HG03095 (cell line): Measurements from ENCODE around the gene TNFRSF11A.

ENCODE experiments used
- ATAC-seq: cut with Tn5 transposase; IDR thresholded peaks from one replicate; pipeline ENCODE4 v1.9.1; 2021; ENCODE audit warnings: moderate library complexity; ENCODE audit not compliant: unreplicated experiment

The TNFRSF11A gene

DNA sequence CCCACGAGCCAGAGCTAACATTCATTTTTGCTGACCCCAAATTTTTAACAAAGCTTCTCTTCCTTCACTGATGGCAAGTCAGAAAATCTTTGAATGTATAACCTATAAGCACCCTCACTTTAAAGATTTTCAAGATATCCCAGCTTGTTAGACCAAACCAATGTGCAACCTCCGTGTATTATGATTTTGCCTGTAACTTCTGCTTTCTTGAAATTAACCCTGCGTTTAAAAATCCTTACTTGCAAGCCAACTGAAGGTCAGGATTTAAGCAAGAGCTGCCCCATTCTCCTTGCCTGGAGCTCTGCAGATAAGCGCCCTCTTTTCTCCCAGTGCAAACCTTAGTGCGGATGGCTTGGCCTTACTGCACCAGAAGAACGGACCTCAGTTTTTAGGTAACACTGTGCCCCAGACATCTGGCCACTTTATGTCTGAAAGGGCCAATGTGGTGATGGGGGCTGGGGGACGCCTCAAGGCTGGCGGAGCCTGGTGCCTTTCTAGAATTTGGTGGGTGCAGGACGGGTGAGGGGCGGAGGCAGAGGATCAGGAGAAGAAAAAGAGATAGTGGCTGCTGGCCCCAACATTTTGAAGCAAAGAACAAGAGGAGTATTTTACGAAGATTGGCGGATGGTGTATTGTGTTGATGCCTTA lies 805 bp upstream of the TNFRSF11A start:
- ATAC-seq: no peak

DNA sequence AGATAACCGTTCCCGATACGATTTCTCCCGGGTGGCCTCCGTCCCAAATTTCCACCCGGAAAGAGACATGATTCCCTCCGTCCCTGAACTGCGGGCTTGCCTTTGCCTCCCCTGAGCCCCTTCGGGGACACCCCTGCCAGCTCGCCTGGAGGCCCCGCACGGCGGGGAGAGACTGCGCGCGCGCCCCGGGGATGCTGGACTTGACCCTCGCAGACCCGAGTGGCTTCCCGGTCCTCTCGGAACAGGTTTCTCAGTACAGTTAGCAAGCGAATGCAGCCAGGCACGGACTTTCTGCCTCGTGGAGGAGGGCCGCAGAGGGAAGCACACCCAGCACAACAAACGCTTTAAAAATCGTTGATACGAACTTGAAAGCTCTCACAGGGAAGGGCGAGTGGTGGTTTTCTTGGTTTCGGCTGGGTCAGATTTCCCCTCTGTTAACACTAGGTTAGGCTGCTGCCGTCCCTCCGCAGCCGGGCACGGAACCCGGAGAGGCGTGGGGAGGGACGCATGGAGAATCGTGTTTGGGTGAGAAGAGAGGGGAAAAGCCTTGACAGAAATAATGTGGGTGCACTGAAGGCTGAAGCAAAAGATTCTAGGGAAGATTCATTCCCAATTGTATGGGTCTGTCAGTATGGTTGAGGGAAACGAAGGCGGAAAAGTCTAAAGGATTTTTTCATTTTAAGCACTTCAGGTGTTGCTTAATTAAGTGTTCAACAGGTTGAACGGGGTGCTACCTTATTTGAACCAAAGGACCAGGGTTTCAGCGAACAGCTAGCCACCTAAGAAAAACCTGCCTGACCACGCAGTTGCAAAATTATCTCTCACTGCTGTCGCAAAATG lies 916 bp downstream of the TNFRSF11A start:
- no peak for ATAC-seq

DNA sequence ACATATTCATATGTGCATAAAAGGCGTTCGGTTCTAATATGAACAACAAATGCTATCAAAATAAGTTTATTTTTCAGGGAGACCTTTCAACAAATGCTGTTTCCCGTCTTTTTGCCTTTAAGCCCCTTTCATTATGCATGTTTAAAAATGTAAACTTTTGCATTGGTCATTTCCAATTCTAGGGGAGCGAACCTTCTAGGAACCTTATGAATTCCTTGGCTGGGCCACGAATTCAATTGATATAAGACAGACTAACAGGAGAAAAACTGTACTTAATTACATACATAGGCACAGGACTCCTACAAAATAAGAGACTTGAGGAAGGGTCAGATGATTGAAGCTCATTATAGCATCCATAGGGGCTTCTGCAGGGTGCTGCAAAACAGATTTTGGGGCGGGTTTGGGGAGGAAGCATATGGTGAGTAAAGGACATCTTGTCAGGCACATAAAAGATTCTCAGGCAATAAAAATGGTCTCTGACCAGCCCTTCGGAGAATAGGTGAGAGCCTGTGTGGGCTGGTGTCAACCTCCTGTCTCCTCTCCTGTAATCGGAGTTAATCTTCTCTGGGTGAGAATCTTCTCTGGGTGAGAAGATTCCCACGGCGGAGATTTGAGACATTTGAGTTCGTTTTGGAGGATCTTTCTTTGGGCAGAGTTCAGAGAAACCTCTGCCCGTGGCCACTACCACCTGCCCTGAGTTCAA lies 1.7 kb downstream of the TNFRSF11A start:
- no peak for ATAC-seq

DNA sequence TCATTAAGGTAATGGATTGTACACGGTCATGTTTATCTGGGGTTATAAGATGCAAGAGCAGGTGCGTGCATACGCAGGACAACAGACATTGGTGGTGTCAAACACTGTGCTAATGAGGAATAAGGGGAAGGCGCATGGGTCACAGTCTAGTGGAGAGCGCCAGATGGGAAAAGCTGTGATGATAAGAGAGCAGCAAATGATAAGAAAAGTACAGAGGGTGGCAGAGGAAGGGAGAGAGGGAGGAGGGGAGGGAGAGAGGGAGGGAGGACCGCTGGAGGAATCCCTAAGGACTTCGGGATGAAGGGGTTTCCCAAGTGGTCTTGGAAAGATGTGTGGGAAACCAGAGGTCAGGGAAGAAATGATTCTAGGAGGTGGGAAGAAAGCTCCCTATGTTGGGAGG lies 2.9 kb downstream of the TNFRSF11A start:
- ATAC-seq: no peak

DNA sequence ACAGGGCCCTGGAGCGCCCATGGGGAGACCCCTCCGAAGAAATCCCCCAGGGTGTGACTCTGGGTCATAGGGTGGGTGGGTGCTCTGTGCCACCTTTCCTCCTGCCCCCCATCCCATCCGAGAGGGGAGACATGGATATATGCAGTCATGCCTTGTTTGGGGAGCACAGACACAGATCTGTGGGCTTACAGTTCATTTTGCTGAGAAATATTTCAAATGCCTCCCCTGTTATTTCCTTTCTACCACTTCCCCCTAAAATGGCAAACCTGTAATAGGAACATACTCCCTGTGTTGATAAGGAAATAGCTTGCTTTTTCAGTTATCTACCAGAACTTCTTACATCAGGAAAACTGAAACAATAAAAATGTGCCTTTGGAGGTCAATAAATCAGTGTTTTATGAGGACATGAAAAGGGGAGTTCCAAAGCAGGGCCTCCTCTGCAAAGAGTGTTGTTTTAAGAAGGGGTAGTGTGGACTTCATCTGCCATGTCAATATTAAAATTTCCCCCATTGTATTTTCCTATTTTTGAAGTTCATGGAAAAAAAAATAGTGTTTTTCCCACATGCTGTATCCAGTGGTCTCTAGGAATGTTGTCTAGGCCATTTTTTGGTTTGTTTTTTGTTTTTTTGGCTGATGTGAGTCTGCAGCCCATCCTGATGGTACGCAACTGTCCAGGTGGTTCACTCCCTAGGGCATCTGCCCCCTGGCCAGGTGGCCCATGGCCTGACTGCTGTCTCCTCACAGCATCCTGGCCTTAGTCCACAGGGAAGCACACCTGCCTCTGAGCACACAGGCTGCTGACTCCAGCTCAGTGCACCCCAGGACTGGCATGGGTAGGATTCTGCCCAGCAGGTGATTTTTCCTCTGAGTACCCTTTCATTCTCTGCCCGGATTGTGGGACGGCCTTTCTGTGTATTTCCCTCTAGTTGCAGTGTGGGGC lies 3.7 kb downstream of the TNFRSF11A start:
- no peak for ATAC-seq

DNA sequence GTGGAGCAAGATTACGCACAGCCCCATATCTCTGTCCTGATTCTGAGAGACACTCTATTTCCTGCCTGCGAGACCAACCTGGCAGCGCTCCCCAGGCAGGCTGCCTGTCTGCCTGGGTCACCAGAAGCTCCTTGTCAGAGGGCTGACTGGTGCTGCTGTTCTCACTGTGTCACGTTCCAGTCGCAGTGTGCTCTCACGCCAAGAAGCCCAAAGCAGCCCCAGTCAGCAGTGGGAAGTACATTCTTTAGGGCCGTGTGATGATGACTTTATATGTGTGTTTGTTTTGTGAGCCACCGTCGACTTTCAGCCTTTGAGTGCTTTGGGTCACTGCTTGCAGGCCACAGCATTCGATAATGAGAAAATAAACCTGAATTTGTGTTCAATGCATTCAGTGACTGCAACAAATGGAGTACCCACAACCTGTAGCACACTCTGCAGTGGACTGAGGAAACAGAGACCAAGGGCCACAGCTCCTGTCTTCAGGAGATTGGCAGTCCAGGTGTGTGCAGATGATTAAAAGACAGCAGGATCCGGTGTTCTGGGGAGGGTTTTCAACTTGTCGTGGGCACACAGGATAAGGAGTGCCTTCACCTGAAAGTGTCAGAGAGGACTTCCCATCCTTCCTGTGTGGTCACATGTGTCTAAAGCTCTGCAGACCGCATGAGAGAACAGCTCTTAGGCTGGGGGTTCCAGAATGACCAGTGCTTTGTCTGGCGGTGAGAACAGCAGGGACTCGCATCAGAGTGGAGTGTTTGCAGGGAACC lies 4.8 kb downstream of the TNFRSF11A start:
- no peak for ATAC-seq

DNA sequence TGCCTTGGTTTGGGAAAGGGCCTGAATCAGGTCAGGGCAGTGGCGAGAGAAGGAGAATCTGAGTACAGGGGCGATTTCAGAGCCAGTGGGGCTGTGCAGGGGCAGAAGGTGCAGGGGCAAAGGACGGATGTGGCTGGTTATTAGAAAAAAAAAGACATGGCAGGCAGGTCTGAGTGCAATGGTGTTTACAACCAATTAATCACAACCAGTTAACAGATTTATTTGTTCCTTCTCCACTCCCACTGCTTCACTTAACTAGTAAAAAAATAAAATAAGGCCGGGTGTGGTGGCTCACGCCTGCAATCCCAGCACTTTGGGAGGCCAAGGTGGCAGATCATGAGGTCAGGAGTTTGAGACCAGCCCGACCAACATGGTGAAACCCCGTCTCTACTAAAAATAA lies 5.5 kb downstream of the TNFRSF11A start:
- no peak for ATAC-seq

DNA sequence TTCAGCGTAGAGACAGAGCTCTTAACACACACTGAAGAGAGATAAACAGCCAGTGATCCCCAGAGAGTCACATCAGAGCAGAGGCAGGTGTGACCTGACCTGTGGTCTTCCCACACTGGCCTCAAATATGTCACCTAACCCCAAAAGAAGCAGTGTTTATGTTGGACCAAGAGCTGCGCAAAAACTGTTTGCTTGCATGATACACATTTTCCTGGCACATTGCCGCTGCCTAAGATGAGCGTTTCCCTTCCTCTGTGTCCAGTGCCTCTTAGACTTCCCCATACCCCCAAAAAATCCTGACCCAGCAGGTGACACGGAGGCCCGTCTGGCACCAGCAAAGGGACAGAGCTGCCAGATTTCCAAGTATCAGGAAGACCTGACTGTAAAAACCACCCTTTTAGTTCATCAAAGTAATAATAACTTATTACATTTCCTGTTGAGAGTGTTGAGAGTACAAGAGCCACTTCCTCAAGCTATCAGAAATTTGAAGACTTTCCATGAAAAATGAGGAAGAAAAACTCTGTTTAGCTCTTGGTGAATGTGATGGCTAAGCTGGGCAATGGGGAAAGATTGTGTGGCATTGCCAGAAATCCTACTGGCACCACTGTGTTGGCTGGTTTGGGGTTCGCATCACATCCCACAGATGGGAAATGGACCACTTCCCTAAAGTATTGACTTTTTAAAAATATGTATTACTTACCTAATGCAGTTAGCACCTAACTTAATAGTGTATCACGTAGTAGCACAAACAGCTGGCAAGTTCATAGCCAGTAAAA lies 6.7 kb downstream of the TNFRSF11A start:
- ATAC-seq: no peak

DNA sequence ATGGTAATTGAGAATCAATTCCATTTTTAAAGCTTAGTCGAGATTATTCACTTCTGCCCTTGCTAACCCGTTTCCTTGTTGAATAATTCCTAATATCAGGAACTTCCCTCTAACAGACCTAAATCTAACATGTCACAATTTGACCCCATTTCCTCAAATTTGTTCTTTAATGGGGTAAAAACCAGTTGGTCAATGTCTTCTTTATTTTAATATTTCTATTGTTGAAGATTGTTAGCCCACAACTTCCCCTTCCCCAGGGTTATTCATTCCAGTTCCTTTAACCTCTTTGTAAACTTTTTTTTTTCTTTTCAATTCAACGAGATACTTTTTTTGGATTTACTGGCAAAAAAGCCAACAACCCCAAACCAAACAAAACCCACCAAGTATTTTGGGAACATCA lies 7.3 kb downstream of the TNFRSF11A start:
- ATAC-seq: no peak

DNA sequence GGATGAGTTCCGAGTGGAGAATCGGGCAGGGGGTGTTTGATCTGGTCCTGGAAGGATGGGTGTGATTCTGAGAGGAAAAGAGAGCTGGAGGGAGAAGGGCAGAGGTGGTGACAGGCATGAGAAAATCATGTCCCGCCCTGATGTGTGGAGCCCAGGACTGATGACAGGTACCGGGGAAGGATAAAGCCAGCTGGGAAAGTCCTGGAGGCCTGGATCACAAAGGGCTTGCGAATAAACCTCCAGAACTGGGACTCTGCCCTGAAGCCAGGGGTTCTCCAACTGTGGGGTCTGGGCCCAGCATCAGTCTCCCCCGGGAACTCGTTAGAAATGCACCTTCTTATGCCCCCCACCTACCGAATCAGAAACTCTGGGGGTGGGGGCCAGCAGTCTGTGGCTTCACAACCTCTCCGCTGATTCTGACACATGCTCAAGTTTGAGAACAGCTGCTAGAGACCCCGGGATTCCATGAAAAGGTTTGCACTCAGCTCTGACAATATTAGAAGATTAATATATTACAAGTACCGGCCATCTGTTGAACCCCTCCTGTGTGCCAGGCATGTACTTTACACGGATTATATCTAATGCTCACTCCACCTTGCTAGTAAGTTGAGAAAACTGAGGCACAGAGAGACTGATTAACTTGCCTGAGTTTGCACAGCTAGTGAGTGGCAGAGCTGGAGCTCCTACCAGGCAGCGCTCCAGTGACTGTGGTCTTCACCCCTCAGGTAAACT lies 8.0 kb downstream of the TNFRSF11A start:
- no peak for ATAC-seq

DNA sequence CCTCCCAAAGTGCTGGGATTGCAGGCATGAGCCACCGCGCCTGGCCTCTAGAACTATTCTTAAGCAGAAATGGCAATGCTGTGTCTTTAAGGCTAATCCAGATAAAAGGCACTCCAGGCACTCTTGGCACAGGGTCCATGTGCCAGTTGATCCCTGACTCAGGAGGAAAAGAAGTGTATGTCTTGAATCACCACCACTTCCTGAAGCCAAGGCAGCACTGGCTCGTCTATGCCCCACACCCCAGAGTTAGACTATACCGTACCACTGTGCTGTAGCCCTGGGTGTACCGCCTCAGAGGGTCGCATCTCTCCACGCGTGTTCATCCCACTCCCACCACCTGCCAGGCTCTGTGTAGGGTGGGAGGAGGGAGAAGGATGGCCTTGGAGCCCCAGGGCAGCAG lies 9.0 kb downstream of the TNFRSF11A start:
- no peak for ATAC-seq

DNA sequence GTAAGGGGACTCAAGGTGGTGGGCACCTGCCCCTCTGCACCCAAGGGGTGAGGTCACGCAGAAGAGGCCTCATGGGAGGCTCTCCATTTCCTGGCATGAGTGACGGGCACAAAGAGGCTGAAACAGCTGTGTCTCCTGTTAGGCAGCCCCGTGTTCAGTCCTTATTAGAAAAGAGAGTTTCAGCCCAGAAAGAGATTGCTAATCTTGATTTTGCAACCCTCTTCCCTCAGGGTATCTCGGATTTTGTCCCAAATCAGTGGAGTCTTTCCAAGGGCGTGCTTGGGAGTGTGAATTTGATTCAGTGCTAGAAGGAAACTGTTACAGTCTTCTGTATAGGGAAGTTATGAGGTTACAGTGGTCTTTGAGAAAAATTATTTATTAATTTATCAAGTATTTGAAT lies 10.4 kb downstream of the TNFRSF11A start:
- ATAC-seq: no peak

DNA sequence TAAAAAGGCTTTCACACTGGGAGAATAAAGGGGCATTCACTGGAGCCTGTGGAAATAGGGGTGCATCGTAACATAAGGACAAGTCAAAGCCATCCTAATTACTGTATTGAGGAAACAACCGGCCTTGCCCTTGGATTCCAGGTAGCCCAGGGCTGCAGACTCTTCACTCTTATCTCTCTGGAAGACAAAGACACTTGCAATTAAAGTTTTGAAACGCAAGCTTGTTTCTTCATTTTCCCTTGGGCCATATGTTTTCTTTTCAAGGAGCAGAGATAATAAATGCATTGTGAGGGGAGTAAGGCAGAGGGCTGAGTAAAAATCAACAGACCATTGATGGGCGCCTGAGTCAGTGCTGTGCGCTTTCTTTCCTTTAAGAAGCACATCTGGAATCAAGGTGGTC lies 11.5 kb downstream of the TNFRSF11A start:
- ATAC-seq: no peak

DNA sequence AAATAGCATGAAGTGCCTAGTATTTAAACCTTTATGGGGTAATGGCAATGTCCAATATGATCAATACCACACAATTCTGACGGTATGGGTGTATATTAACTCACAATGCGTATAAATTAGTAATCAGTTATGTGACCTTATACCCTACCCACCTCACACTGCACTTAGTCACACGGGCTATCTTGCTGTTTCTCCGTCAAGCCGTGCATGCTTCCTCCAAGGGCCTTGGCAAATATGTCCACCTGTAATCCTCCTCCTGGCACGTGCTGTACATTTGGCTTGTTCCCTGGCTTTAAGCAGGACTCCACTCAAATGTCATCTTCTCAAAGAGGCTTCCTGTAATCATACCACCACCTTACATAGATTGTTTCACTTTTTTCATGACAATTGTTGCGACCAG lies 12.2 kb downstream of the TNFRSF11A start:
- ATAC-seq: no peak

DNA sequence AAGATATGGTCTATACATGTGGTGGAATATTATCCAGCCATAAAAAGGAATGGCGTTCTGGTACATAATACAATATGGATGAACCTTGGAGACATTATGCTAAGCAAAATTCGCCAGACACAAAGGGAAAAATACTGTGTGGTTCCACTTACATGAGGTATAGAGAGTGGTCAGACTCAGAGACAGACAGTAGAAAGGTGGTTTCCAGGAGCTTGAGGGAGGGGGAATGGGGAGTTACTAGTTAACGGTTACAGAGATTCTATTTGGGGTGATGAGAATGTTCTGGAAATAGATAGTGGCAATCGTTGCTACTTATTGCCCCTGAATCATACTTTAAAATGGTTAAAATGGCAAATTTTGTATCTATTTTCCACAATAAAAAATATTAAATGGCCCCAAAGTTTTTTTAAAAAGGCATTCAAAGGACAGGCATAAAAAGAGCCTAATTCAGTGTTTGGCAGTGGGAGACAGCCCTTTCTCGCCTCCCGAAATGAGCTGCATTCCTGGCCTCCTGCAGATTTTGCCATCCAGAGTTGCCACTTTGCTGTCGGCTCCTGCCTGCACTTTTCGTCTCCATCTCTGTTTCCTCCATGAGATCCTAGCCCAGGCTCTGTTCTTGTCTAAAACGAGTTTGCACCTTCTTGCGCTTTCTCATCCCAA lies 13.5 kb downstream of the TNFRSF11A start:
- ATAC-seq: no peak

DNA sequence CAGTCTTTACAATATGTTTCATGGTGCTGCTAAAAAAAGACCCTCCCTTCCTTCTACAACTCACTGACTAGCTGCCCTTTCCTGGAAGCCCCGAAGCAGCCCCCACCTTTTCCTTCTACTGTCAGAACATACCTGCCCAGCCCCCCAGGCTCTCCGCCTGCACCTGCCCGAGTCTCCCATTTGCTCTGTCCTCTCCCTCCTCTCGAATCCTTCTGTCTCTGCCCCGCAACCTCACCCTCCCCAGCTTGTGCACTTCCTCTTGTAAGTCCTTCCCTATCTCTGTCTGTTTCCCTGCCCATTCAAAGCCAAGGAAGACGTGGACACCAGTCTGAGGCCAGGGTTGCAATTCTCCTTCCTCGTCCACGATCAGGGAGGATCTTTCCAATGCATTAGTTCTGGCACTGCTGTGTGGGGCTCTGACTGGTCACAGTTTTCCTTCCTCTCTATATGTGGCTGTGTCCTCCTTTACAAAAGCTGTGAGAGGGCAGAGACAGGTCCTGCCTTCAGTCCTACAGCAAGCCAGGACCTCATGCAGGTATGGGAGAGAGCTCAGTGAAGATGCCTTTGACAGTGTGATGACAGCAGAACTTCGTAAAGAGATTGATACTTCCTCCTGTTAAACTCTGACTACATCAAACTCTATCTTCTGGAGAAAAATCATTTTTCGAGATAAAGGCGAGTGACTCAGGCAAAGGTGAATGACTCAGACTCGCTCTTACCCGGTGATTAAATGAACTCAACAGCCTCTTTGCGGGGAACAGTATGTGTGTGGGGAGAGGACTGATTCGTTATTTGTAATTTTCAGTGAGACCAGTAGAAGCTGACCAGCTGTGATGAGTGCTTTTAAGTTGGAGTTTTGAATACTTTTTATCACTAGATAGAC lies 14.2 kb downstream of the TNFRSF11A start:
- ATAC-seq: no peak

DNA sequence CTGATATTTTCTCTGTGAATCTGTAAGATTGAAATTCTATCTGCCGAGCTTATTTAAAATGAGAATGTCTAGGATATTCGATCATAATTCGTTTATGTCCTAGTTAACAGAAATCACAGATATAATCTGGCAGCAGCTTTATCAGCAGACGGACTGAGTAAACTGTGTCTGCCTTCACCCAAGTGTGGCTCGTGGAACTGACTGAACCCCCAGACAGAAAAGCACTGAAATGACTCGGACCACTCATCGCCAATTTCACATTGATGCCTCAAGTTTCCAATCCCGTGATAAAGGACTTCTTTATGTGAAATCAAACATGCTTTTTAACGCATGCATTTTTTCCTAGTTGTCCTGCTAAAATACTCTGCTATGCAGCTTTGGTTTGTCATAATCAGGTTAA lies 15.9 kb downstream of the TNFRSF11A start:
- ATAC-seq: no peak
